Measurements from ENCODE around the gene SNX15. TPM values are rescaled to one million over a fixed set of nuclear protein-coding genes. Genes with fewer than 3 reads are reported as not detected.

The SNX15 gene
- total RNA-seq, 2 donors from 2014 or later: 14.2 to 16.4 TPM

- no peak overlapping the region for H3K27ac Mint-ChIP-seq
- no peaks in the 10 kb centered on the region for H3K36me3 Mint-ChIP-seq (ENCODE audit: low read depth)
Observed at GRCh38 chr11:65057526-65057925, 30.3 kb downstream of the SNX15 start.

GRCh38 chr11:65058012-65058411 is 30.8 kb downstream of the SNX15 start:
- peaks cover 8% of the 10 kb centered on the region for H3K27me3 Mint-ChIP-seq (ENCODE audit: insufficient read depth)
- Histone ChIP-seq H3K4me1 (ENCODE audit: control insufficient read depth, insufficient read depth, low read length) (no peaks in the 10 kb centered on the region), H3K4me3 (ENCODE audit: low read length) (no peak overlapping the region), H3K27ac (ENCODE audit: low read depth, low read length) (no peak overlapping the region), H3K9me3 (ENCODE audit: control insufficient read depth, low read length) (no peaks in the 10 kb centered on the region), H3K9ac (ENCODE audit: extremely low read depth, low read length, poor library complexity, severe bottlenecking) (no peak overlapping the region), H3K36me3 (ENCODE audit: control insufficient read depth, insufficient read depth, low read length) (no peaks in the 10 kb centered on the region), H3K27me3 (ENCODE audit: control insufficient read depth, insufficient read depth, low read length, poor library complexity, severe bottlenecking) (no peaks in the 10 kb centered on the region)
- WGBS, 2 experiments (ENCODE audit: insufficient coverage in 1 of 2, insufficient read length in 1 of 2): 86 to 93% methylated on average over 9 to 13 of the region's 13 CpGs
- H3K4me3 Mint-ChIP-seq: no peak overlapping the region
- no peak for DNase-seq
- H3K36me3 Mint-ChIP-seq (ENCODE audit: low read depth): no peaks in the 10 kb centered on the region
- no peaks in the 10 kb centered on the region for H3K4me1 Mint-ChIP-seq
- no peak overlapping the region for H3K27ac Mint-ChIP-seq
- no peak for TF ChIP-seq CTCF (conservative IDR thresholded peaks at IDR 0.05)
- no peaks in the 10 kb centered on the region for H3K9me3 Mint-ChIP-seq

More at GRCh38 chr11:65057526-65057925, 30.3 kb downstream of the SNX15 start:
- DNase-seq: no peak
- H3K9me3 ChIP-seq (ENCODE audit: control insufficient read depth, low read length): no peaks in the 10 kb centered on the region
- WGBS, 2 experiments (ENCODE audit: insufficient coverage in 1 of 2, insufficient read length in 1 of 2): 94 to 98% methylated on average over 6 of the region's 7 CpGs
- H3K27me3 ChIP-seq (ENCODE audit: control insufficient read depth, insufficient read depth, low read length, poor library complexity, severe bottlenecking): no peaks in the 10 kb centered on the region
- H3K4me1 ChIP-seq (ENCODE audit: control insufficient read depth, insufficient read depth, low read length): no peaks in the 10 kb centered on the region
- no peak for TF ChIP-seq CTCF (conservative IDR thresholded peaks at IDR 0.05)
- no peak overlapping the region for H3K4me3 Mint-ChIP-seq
- no peak overlapping the region for H3K27ac ChIP-seq (ENCODE audit: low read depth, low read length)
- no peaks in the 10 kb centered on the region for H3K9me3 Mint-ChIP-seq
- no peaks in the 10 kb centered on the region for H3K4me1 Mint-ChIP-seq
- no peaks in the 10 kb centered on the region for H3K36me3 ChIP-seq (ENCODE audit: control insufficient read depth, insufficient read depth, low read length)
- no peak overlapping the region for H3K4me3 ChIP-seq (ENCODE audit: low read length)
- peaks cover 8% of the 10 kb centered on the region for H3K27me3 Mint-ChIP-seq (ENCODE audit: insufficient read depth)
- no peak overlapping the region for H3K9ac ChIP-seq (ENCODE audit: extremely low read depth, low read length, poor library complexity, severe bottlenecking)

- no peaks in the 10 kb centered on the region for H3K4me1 Mint-ChIP-seq
- H3K4me3 ChIP-seq (ENCODE audit: low read length): no peak within 1 kb of the TSS
- H3K36me3 Mint-ChIP-seq (ENCODE audit: low read depth): no peaks in the 10 kb centered on the region
- H3K27ac ChIP-seq (ENCODE audit: low read depth, low read length): no peak within 1 kb of the TSS
- no peak within 1 kb of the TSS for H3K27ac Mint-ChIP-seq
- no peak for DNase-seq
- H3K27me3 Mint-ChIP-seq (ENCODE audit: insufficient read depth): peaks cover 8% of the 10 kb centered on the region
- no peaks in the 10 kb centered on the region for H3K36me3 ChIP-seq (ENCODE audit: control insufficient read depth, insufficient read depth, low read length)
- no peaks in the 10 kb centered on the region for H3K9me3 Mint-ChIP-seq
- no peak for TF ChIP-seq CTCF (conservative IDR thresholded peaks at IDR 0.05)
- no peak within 1 kb of the TSS for H3K4me3 Mint-ChIP-seq
- no peaks in the 10 kb centered on the region for H3K27me3 ChIP-seq (ENCODE audit: control insufficient read depth, insufficient read depth, low read length, poor library complexity, severe bottlenecking)
- no peaks in the 10 kb centered on the region for H3K4me1 ChIP-seq (ENCODE audit: control insufficient read depth, insufficient read depth, low read length)
- H3K9me3 ChIP-seq (ENCODE audit: control insufficient read depth, low read length): no peaks in the 10 kb centered on the region
- no peak within 1 kb of the TSS for H3K9ac ChIP-seq (ENCODE audit: extremely low read depth, low read length, poor library complexity, severe bottlenecking)
- 85 to 93% methylated on average over 4 to 8 of the region's 8 CpGs for WGBS, 2 experiments (ENCODE audit: insufficient coverage in 1 of 2, insufficient read length in 1 of 2)
Observed at GRCh38 chr11:65058419-65059054, 31.3 kb downstream of the SNX15 start, which contains the start of gene NAALADL1. TSS of gene NAALADL1 (minus strand) at chr11:65058553. CDS start at chr11:65058521, 32 bp downstream.

All from endodermal cell (in vitro differentiated cells).